Fibroblast of mammary gland (primary cell): ENCODE results near the gene HMOX2.
A peak's percentile ranks its signal among the peaks of the same experiment; 100 is the strongest.

Experiments
- DNase-seq: peaks from one replicate; pipeline ENCODE4 v3.0.0-alpha.2; 2010; ENCODE audit warnings: low read depth
- H3K4me3 ChIP-seq: 2 replicates; pipeline ENCODE4 v1.5.1; 2011; ENCODE audit warnings: low read depth, mild to moderate bottlenecking, low read length, moderate library complexity; ENCODE audit not compliant: control insufficient read depth
- TF ChIP-seq, protein P1 (sequence below): conservative IDR thresholded peaks from 2 replicates; pipeline ENCODE4 v1.5.1; 2011; ENCODE audit warnings: low read depth, low read length, inconsistent platforms; ENCODE audit not compliant: control insufficient read depth, insufficient read depth

The HMOX2 gene

DNA sequence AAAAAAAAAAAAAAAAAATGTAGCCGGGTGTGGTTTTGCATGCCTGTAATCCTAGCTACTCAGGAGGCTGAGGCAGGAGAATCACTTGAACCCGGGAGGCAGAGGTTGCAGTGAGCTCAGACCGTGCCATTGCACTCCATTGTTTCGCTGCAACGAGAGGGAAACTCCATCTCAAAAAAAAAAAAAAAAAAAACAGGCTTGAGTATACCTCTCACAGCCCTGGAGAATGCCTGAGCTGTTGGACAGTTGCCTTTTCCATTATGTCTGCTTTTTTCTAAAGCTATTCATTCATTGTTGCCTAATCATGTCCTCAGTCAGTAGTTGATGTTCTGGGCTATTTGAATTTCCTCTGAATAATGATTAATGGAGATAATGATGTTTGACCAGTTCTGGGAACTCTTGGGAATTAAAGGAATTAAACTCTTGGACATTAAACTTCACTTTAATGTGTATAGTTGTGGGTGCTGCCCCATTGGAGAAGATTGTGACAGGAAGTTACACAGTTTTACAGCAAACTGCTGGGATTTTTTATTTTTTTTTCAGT, 11.8 kb downstream of the HMOX2 start:
- peak; percentile 69 for DNase-seq
- TF ChIP-seq, protein P1, sequence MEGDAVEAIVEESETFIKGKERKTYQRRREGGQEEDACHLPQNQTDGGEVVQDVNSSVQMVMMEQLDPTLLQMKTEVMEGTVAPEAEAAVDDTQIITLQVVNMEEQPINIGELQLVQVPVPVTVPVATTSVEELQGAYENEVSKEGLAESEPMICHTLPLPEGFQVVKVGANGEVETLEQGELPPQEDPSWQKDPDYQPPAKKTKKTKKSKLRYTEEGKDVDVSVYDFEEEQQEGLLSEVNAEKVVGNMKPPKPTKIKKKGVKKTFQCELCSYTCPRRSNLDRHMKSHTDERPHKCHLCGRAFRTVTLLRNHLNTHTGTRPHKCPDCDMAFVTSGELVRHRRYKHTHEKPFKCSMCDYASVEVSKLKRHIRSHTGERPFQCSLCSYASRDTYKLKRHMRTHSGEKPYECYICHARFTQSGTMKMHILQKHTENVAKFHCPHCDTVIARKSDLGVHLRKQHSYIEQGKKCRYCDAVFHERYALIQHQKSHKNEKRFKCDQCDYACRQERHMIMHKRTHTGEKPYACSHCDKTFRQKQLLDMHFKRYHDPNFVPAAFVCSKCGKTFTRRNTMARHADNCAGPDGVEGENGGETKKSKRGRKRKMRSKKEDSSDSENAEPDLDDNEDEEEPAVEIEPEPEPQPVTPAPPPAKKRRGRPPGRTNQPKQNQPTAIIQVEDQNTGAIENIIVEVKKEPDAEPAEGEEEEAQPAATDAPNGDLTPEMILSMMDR, result no peak
- no peak overlapping the region for H3K4me3 ChIP-seq

DNA sequence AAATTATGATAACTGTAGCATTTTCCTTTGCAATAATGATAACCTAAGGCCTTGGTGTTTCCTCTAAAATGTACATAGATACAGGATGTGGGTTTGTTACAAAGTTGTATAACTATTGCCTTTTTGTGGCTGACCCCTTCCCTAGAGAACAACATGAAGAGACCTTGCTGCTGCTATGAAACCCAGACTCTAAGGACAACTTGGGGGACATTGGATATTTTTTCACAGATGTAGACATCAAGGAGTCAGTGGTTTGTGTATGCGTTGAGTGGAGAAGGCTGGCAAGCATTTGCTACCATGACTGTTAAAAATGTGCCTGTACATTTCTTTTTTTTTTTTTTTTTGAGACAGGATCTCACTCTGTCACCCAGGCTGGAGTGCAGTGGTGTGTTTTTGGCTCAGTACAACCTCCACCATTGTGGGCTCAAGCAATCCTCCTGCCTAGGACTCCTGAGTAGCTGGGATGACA, 12.3 kb downstream of the HMOX2 start:
- DNase-seq, result peak; percentile 5

DNA sequence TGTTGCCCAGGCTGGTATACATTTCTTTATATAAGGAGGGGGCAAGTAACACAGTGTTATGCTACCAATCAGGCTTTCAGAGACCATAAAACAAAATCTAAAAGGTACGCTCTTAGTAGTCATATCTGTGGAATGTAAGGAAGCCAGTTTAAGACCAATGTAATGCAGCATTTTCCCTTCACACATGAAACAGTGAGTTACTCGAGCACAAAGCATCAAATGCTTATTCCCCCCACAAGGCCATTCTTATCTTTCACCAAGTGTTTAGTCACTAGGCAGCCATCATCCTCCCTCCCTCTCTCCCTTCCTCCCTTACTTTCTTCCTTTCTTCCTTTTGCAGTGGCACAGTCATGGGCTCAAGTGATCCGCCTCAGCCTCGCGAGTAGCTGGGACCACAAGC, 12.8 kb downstream of the HMOX2 start:
- peak; percentile 57 for DNase-seq
- TF ChIP-seq, protein P1, result no peak

More for the DNA sequence above, 12.3 kb downstream of the HMOX2 start:
- H3K4me3 ChIP-seq, result no peak overlapping the region
- TF ChIP-seq, protein P1, result no peak

DNA sequence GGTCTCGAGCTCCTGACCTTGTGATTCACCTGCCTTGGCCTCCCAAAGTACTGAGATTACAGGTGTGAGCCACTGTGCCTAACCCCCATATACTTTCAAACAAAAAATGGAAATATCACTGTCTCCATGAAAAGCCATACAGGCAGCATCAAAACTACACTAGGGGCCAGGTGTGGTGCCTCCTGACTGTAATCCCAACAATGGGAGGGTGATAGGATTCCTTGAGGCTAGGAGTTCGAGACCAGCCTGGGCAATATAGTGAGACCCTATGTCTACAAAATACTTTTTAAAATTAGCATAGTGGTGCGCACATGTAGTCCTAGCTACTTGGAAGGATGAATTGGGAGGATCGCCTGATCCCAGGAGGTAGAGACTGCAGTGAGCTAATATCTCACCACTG, 15.7 kb downstream of the HMOX2 start:
- TF ChIP-seq, protein P1, result no peak
- no peak overlapping the region for H3K4me3 ChIP-seq
- no peak for DNase-seq

More for the DNA sequence above, 12.8 kb downstream of the HMOX2 start:
- H3K4me3 ChIP-seq, result no peak overlapping the region

DNA sequence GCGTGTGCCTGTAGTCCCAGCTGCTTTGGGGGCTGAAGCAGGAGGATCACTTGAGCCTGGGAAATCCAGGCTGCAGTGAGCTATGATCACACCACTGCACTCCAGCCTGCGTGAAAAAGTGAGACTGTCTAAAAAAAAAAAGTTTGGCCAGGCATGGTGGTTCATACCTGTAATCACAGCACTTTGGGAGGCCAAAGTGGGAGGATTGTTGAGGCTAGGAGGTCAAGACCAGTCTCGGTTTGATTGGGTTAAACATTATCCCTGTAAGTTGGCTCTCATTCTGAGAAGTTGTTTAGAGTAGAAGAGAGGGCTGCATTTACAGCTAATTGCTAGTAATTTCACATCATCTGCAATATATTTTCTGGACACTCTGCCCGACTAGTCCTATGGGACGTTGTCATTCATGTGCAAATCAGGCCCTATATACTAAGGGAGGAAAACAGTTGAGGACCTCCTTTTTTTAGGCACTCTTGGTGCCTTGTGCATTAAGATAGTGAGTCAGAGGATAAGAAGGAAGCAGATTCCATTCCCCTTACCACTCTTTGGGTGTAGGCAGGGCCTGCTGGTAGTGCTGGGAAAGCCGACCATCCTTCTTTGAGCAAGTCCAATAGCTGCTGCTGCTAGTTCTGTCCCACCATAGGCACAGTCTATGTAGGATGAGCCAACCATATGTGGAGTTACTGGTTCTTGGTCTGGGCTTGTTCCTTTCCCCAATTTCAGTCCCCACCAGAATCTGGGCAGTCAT, 18.7 kb downstream of the HMOX2 start:
- no peak overlapping the region for H3K4me3 ChIP-seq
- peak; percentile 80 for DNase-seq
- TF ChIP-seq, protein P1, result no peak

DNA sequence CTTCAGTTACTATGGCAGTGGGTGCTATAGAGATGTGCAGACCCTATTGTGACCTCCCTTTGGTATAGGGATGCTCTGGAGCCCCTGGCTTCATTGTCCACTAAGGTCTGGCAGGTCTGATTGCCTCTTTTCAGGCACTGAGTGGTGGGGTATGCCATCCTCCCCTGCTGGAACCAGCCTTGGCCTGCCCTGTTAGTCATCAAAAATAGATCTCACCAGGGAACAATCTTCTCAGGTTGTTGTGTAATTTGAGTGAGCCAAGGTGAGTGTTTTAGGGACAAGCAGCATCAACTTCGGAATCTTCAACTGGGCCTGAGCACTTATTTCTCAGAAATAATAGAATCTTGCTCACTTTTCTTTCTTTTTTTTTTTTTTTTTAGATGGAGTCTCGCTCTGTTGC, 19.6 kb downstream of the HMOX2 start:
- DNase-seq, result no peak
- TF ChIP-seq, protein P1, result no peak
- no peak overlapping the region for H3K4me3 ChIP-seq
